Colonic mucosa (tissue), 4 donors: ENCODE results near the gene CDCA5. TPM values are rescaled to one million over a fixed set of nuclear protein-coding genes. Genes with fewer than 3 reads are reported as not detected.
A peak's percentile ranks its signal among the peaks of the same experiment; 100 is the strongest.

Experiments
- DNase-seq: peaks from one replicate; pipeline ENCODE4 v3.0.0-alpha.2; 2020
- H3K27ac ChIP-seq: fragments of 200-600 bp; one replicate; pipeline ENCODE4 v1.8.0; 2021
- H3K27me3 ChIP-seq: fragments of 200-600 bp; one replicate; pipeline ENCODE4 v1.8.0; 2021
- H3K36me3 ChIP-seq: fragments of 200-600 bp; one replicate; pipeline ENCODE4 v1.8.0; 2021
- H3K4me1 ChIP-seq: fragments of 200-600 bp; one replicate; pipeline ENCODE4 v1.8.0; 2021; ENCODE audit warnings: mild to moderate bottlenecking
- H3K4me3 ChIP-seq: fragments of 200-600 bp; one replicate; pipeline ENCODE4 v1.8.0; 2021
- H3K9ac ChIP-seq, 2 donors: one replicate each; pipeline ENCODE4 v1.7.0; 2013; ENCODE audit warnings: control low read depth in 2 of 2, low read depth in 2 of 2, low read length in 2 of 2
- H3K9me3 ChIP-seq: fragments of 200-600 bp; one replicate; pipeline ENCODE4 v1.8.0; 2021
- intact Hi-C: fragments of 100-400 bp; cut with DNase I; formaldehyde crosslinking; loops from one replicate; pipeline ENCODE4 v1.14.1; 2022
- total RNA-seq, 2 donors: library from RNA; stranded (reverse); fragmentation: NEBNext Ultra II Directional in 1 of 2; extraction: Animal tissue kit (Norgen Biotek cat#: 25700) in 1 of 2; gene quantifications; one replicate each; pipeline ENCODE4 v1.2.1, GENCODE V29; 2021
- TF ChIP-seq, protein P1 (sequence below): fragments of 200-600 bp; IDR thresholded peaks from one replicate; pipeline ENCODE4 v1.8.0; 2022; ENCODE audit warnings: antibody characterized with exemption, mild to moderate bottlenecking
- donor health status: healthy.
- donor health status: DM: no; HTN: no; CAD: no.
- donor health status: DM: no; HTN: no; CAD: no.

CDCA5 gene
- total RNA-seq, 2 donors from 2014 or later, result 9.7 to 51.7 TPM

GRCh38 chr11:65087216-65087615, 3.4 kb upstream of the CDCA5 start:
- no peak for DNase-seq
- Histone ChIP-seq H3K27me3 (no peaks in the 10 kb centered on the region), H3K4me1 (peaks cover 13% of the 10 kb centered on the region), H3K9me3 (no peaks in the 10 kb centered on the region), H3K4me3 (no peak overlapping the region), H3K27ac (no peak overlapping the region), H3K36me3 (no peaks in the 10 kb centered on the region), H3K9ac (no peak overlapping the region)
- intact Hi-C loops, result loop anchor here (10.0 kb wide), 1 partner anchor 242 kb away; the partner anchor contains the start of gene CDC42BPG
- TF ChIP-seq, protein P1, sequence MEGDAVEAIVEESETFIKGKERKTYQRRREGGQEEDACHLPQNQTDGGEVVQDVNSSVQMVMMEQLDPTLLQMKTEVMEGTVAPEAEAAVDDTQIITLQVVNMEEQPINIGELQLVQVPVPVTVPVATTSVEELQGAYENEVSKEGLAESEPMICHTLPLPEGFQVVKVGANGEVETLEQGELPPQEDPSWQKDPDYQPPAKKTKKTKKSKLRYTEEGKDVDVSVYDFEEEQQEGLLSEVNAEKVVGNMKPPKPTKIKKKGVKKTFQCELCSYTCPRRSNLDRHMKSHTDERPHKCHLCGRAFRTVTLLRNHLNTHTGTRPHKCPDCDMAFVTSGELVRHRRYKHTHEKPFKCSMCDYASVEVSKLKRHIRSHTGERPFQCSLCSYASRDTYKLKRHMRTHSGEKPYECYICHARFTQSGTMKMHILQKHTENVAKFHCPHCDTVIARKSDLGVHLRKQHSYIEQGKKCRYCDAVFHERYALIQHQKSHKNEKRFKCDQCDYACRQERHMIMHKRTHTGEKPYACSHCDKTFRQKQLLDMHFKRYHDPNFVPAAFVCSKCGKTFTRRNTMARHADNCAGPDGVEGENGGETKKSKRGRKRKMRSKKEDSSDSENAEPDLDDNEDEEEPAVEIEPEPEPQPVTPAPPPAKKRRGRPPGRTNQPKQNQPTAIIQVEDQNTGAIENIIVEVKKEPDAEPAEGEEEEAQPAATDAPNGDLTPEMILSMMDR, result no peak

- Histone ChIP-seq H3K9me3 (no peaks in the 10 kb centered on the region), H3K4me3 (no peak overlapping the region), H3K9ac (no peak overlapping the region), H3K27ac (no peak overlapping the region), H3K27me3 (no peaks in the 10 kb centered on the region), H3K4me1 (peaks cover 13% of the 10 kb centered on the region), H3K36me3 (no peaks in the 10 kb centered on the region)
- intact Hi-C loops, result loop anchor here (10.0 kb wide), 1 partner anchor 242 kb away; the partner anchor contains the start of gene CDC42BPG
- DNase-seq, result no peak
- TF ChIP-seq, protein P1, result no peak
Observed at GRCh38 chr11:65086809-65087208, 3.0 kb upstream of the CDCA5 start.

DNA sequence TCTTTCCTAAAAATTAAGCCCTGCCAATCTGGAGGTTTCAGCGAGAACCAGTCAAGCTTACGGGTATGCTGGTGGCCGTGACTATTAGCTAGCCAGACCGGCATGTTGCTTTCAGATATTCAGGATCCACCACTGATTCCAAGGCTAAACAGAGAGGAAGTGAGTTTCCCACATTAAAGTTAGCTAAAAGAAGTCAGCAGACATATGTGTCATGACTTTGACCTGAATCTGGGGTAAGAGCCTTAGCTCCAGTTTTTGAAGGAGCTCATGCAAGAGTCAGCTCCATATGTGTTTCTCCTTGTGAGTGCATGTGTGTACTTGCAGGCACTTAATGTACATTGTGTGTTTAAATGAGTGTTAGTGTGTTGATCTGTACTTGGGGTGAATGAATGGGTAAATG, 1.6 kb upstream of the CDCA5 start:
- Histone ChIP-seq H3K36me3 (no peaks in the 10 kb centered on the region), H3K9ac (peak overlapping the region in 1 of 2 donors; percentile 31), H3K9me3 (no peaks in the 10 kb centered on the region), H3K4me3 (no peak overlapping the region), H3K27ac (no peak overlapping the region), H3K27me3 (no peaks in the 10 kb centered on the region), H3K4me1 (peaks cover 13% of the 10 kb centered on the region)
- TF ChIP-seq, protein P1, result no peak
- intact Hi-C loops, result loop anchor here (10.0 kb wide), 1 partner anchor 241 kb away; the partner anchor contains the start of gene CDC42BPG
- no peak for DNase-seq

GRCh38 chr11:65084598-65085375, 947 bp upstream of the CDCA5 start:
- TF ChIP-seq, protein P1, result no peak
- Histone ChIP-seq H3K36me3 (no peaks in the 10 kb centered on the region), H3K9ac (peak overlapping the region; percentile 78 to 90), H3K4me1 (peaks cover 13% of the 10 kb centered on the region), H3K9me3 (no peaks in the 10 kb centered on the region), H3K27me3 (no peaks in the 10 kb centered on the region), H3K27ac (peak overlapping the region; percentile 77), H3K4me3 (peak overlapping the region; percentile 89)
- intact Hi-C loops, result loop anchor here (10.0 kb wide), 1 partner anchor 240 kb away; the partner anchor contains the start of gene CDC42BPG
- DNase-seq, result no peak

- TF ChIP-seq, protein P1, result no peak
- no peak for DNase-seq
- intact Hi-C loops, result loop anchor here (10.0 kb wide), 1 partner anchor 238 kb away; the partner anchor contains the start of gene CDC42BPG
- Histone ChIP-seq H3K4me3 (peak overlapping the region; percentile 89), H3K9me3 (no peaks in the 10 kb centered on the region), H3K27ac (peak overlapping the region; percentile 77), H3K9ac (peak overlapping the region; percentile 57 to 90), H3K27me3 (no peaks in the 10 kb centered on the region), H3K36me3 (no peaks in the 10 kb centered on the region), H3K4me1 (peaks cover 13% of the 10 kb centered on the region)
Observed at GRCh38 chr11:65083134-65083833, 556 bp downstream of the CDCA5 start.
